Hematopoietic multipotent progenitor cell treated with erythropoietin and hydrocortisone succinate and interleukin-3 and kit ligand, for 17 days (in vitro differentiated cells): ENCODE measurements around the gene CUTA.
A peak's percentile ranks its signal among the peaks of the same experiment; 100 is the strongest.

ENCODE experiments used
- DNase-seq: peaks from one replicate; pipeline ENCODE4 v3.0.0-alpha.2; 2015; ENCODE audit warnings: low spot score

The CUTA gene

GRCh38 chr6:33417903-33418689 lies at the start of gene CUTA:
CUTA (minus strand) TSS chr6:33418107; CDS start chr6:33418000, 107 bp downstream.
- peak; percentile 99 for DNase-seq

- no peak for DNase-seq
These were observed 49.2 kb upstream of the CUTA start for GRCh38 chr6:33467091-33467490.

GRCh38 chr6:33466075-33466735 lies 48.3 kb upstream of the CUTA start:
- DNase-seq = no peak

- DNase-seq = no peak
These were observed 41.3 kb upstream of the CUTA start for GRCh38 chr6:33459226-33459625.

- DNase-seq = no peak
These were observed 40.8 kb upstream of the CUTA start for GRCh38 chr6:33458676-33459075.

- no peak for DNase-seq
These were observed 38.2 kb upstream of the CUTA start for GRCh38 chr6:33456156-33456555.

GRCh38 chr6:33455051-33455450 lies 37.1 kb upstream of the CUTA start:
- no peak for DNase-seq

GRCh38 chr6:33454009-33454946 lies 36.4 kb upstream of the CUTA start, which contains the start of gene ZBTB9:
ZBTB9 (plus strand) TSS chr6:33454576; CDS start chr6:33455101, 525 bp downstream.
- peak; percentile 98 for DNase-seq

- DNase-seq = no peak
These were observed 35.6 kb upstream of the CUTA start for GRCh38 chr6:33453393-33454008.

GRCh38 chr6:33452496-33452895 lies 34.6 kb upstream of the CUTA start:
- no peak for DNase-seq

GRCh38 chr6:33451606-33452005 lies 33.7 kb upstream of the CUTA start:
- no peak for DNase-seq

- no peak for DNase-seq
These were observed 32.5 kb upstream of the CUTA start for GRCh38 chr6:33450434-33450833.

- DNase-seq = no peak
These were observed 28.4 kb upstream of the CUTA start for GRCh38 chr6:33446356-33446755.

GRCh38 chr6:33445119-33445603 lies 27.3 kb upstream of the CUTA start:
- no peak for DNase-seq

GRCh38 chr6:33443619-33444504 lies 26.0 kb upstream of the CUTA start:
- DNase-seq = no peak

- no peak for DNase-seq
These were observed 25.1 kb upstream of the CUTA start for GRCh38 chr6:33443025-33443424.

GRCh38 chr6:33442283-33442682 lies 24.4 kb upstream of the CUTA start:
- no peak for DNase-seq

- no peak for DNase-seq
These were observed 23.6 kb upstream of the CUTA start for GRCh38 chr6:33441457-33441856.

- DNase-seq = no peak
These were observed 22.9 kb upstream of the CUTA start for GRCh38 chr6:33440649-33441309.
